Neural cell (in vitro differentiated cells): ENCODE measurements around the gene TAGAP. TPM values are rescaled to one million over a fixed set of nuclear protein-coding genes. Genes with fewer than 3 reads are reported as not detected.

Source experiments
- polyA plus RNA-seq: library from polyadenylated mRNA; depleted of rRNA; stranded (reverse); fragments of >200 nt; gene quantifications from 2 replicates; pipeline ENCODE4 v1.2.3, GENCODE V29; 2014

The TAGAP gene
- polyA plus RNA-seq, 1 donor from 2014 or later: not detected

Other genes starting within 250 kb of the TAGAP start
- 1.4 and 1.6 TPM in 2 replicates for gene EZR, start 225.6 kb downstream of the TAGAP start, polyA plus RNA-seq
- gene RSPH3, start 44.8 kb downstream of the TAGAP start, polyA plus RNA-seq: 2.4 and 3.5 TPM in 2 replicates
- gene FNDC1, start 124.4 kb upstream of the TAGAP start, polyA plus RNA-seq: not detected in 2 replicates